CD4-positive, alpha-beta T cell treated with Interleukin-10 for 1 hour (primary cell): ENCODE data around the gene COMMD7.

Source experiments
- DNase-seq: peaks from one replicate; pipeline ENCODE4 v3.0.0-alpha.2; 2020

Gene COMMD7

DNA sequence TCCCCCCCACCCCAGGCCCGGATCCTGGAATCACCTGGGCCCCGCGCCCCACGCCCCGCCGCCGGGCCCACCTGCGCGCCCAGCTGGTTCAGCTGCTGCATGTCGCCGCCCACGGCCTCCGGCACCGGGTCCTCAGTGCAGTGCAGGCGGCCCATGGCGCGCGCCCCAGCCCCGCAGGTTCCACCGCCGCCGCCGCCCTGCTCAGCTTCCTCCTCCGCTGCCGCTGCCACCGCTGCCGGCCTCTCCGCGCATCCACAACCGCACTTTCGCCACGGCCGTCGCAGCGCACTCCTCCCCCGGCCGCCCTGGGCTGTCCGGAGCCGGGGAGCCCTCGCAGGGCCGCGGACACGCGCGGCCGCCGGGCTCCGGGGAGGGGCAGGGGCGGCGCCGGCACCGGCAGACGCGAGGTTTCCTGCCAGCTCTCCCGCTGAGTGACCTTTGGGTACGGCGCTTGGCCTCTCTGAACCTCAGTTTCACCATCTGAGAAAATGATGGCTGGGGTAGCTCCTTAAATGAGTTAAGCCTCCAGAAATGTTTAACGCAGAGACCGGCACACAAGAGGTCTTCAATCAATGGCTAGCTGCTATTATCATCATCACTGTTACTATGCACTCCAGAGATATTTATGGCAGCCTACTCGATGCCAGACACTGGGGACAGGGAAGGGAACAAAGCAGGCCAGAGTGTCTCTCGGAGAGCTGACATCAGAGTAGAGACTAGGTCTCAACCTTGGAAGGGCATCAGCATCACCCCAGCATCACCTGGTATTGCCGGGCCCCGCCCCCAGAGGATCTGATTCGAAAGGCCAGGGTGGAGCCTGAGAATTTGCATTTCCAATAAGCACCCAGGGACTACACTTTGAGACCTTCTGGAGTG, at the start of gene COMMD7:
Gene COMMD7, minus strand, starts transcription at position 231 of the 876 bp plus-strand sequence. Its CDS starts 76 bp downstream, at position 155.
- peak; percentile 76 for DNase-seq

DNA sequence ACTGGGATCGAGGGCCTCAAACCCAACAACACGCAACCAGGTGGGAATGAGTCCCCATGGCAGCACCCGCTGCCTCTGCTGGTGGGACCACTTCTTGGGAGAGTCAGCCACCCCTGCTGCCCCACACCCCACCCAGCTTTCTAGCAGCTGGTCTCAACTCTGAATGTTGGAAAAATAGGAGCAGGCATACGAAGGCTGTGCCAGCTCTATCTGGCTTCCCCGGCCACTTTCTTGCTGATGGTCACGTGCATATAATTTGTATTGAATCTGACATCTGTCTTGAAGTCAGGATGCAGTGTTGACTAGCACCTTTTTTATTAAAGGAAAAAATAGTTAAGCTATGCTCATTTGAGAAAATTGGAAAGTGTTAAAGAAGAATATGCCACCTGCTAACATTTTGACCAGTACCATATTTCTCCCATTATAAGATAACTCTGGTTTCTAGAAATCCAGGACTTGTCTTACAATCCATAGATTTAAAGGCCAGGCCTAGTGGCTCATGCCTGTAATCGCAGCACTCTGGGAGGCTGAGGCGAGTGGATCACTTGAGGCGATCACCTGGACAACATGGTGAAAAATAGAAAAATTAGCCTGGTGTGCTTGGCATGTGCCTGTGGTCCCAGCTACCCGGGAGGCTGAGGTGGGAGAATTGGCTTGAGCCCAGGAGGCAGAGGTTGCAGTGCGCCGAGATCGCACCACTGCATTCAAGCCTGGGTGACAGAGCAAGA, 49.6 kb upstream of the COMMD7 start:
- no peak for DNase-seq

GRCh38 chr20:32792316-32792715, 49.0 kb upstream of the COMMD7 start:
- peak; percentile 58 for DNase-seq

GRCh38 chr20:32790751-32791057, 47.4 kb upstream of the COMMD7 start:
- DNase-seq: no peak

DNA sequence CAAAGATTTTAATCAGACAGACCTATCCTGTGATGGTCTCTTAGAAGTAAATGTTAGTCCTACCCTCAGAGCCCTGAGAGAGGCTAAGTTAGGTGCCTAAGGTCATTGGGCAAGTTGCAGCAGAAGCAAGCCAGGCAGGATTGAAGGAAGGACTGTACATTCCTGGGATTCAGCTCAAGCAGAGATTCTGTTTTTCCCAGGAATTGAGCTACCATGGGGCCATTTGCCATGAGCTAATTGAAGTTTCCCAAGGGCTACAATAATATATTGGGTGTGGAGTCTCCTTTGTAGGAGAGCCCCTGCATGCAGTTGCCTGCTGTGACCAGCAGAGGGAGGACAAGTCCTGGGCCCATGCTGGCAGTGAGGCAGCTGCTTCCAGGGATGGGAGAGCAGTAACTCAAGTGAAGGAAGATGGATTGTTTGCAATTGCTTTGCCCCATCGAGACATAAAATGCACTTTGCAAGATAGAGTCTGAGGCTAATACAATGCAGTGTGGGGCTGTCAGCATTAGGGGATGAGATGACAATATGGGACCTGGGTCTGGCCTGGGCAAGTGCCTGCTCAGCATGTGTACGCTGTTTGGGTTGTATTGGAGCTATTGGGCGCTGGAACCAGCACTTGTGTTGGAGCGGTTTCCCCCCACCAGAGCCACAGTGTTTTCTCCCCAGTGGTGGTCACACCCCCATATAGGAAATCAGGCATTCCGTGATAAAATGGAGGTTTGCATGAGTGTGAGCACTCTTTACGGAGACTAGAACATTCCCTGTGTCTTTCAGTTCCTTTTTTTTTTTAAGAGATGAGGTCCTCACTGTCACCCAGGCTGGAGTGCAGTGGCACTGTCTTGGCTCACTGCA, 46.9 kb upstream of the COMMD7 start:
- peak; percentile 77 for DNase-seq

DNA sequence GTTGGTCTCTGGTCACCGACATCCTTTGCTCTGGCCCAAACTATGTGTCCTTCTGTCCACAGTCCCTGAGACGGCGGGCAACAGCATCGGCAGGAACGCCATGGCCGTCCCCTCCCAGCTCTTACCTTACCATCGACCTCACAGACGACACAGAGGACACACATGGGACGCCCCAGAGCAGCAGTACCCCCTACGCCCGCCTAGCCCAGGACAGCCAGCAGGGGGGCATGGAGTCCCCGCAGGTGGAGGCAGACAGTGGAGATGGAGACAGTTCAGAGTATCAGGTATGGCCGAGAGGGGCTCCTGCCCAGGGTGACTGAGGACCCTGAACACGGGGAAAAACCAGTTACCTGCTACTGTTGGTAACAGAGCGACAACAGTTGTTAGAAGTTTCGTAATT, 43.9 kb upstream of the COMMD7 start:
- no peak for DNase-seq

GRCh38 chr20:32786059-32786760, 42.9 kb upstream of the COMMD7 start:
- no peak for DNase-seq

GRCh38 chr20:32784369-32785080, 41.3 kb upstream of the COMMD7 start:
- no peak for DNase-seq

- no peak for DNase-seq
These were observed 37.7 kb upstream of the COMMD7 start for GRCh38 chr20:32780749-32781655.

GRCh38 chr20:32780278-32780677, 37.0 kb upstream of the COMMD7 start:
- no peak for DNase-seq

DNA sequence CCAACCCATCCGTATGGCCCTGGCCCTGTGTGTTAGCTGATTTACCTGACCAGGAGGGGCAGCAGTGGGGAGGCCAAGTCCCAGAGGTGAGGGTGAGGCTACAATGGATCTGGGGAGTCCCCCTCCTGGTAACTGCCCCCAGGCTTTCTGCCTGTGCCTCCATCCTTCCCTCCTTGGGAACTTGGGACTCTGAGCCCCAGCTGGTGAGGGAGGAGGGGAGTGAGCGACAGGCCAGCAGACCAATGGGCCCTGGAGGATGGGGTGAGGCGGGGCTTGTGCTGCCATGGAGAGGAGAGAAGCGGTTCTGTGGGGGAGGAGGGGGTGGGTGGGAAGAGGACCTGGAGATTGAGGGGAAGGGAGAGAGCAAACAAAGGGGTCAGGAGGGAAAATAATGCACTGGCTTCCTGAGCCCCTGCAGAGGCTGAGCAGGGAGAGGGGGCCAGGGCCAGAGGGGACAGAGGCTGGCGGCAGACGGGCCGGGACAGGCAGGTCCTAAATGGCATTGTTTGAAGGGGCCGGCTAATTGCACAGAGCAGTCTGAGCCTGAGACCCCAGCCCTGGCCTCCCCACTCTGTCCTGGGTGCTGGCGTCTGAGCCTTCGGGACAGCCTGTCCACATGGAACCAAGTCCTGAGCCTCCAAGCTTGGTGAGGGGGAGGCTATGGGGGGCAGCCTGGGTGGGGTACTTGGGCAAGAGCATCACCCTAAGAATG, 36.4 kb upstream of the COMMD7 start:
- no peak for DNase-seq

DNA sequence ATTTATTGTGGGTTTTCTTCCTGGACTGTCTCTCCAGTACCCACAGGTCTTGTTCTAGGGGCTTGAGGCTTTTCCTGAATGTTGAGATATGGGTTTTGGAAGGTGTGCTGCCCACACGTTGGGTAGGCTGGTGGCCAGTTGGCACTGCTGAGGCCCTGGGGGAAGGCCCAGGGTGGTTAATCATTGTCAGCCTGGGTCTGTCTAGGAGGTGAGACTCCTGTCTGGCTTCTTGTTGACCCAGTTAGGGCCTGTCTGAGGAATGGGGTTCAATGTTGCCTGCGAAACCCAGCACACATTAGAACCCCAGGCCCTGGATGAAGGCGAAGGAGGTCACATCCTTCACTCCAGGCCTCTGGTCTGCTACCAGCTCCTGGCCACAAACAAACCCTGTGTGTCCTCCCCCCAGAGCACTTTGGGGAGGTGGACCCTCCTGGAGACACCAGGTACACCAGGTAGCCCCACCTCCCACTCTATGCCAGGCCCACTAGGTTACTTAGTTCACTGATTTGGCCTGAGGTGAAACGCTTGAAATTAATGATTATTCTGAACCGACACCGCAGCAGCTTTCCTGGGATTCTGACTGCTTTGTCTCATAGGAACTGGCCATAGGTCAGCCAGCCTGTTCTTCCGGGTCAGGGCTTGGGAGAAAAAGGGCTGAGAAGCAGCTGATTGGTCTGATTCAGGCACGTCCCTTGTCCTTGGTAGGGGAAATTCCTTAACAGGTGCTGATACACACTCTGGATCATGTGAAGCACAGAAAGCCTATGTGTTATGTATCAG, 34.1 kb upstream of the COMMD7 start:
- no peak for DNase-seq

DNA sequence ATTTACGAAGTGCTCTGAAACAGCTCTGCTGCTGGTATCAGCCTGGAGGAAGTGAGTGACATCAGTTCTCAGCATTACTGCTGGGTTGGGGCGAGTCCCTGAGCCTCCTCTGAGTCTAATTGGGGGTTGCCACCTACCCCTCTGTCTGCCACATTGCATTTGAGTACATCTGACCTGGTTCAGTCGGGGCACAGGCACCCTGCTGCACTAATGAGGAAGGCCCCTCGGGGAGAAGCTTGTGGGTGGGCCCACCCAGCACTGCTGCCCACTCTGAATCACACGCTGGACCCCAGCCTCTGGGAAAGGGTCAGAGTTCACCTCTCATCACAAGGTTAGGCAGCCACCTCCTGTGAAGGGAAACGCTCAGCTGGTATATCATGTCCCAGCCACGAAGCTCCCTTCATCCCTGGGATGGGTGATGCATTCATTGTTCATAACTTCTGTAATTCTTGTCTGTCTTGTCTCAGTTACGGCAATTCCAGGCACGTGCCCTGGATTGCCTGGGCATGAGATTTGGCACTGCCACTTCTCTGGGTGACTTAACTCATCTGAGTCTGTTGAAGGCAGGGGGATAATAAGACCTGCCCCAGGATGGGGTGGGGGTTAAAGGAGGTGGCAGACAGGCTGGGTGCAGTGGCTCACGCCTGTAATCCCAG, 32.2 kb upstream of the COMMD7 start:
- no peak for DNase-seq

DNA sequence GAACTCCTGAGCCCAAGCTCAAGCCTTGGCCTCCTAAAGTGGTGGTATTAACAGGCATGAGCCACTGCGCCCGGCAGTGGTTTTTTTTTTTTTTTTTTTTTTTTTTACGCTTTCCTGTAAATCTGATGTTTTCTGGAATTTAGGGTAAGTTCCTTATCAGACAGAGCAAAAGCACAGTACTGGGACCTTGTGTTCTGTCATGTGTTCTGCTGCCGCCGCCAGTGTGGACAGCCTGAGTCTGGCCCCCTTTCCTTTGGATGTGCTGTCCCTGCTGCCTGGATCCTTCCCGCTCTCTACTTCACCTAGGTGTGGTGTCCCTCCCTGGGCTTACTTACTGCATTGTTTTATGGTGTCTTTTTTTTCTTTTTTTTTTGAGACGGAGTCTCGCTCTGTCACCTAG, 30.6 kb upstream of the COMMD7 start:
- DNase-seq: no peak

GRCh38 chr20:32773223-32773622, 30.0 kb upstream of the COMMD7 start:
- DNase-seq: no peak

- DNase-seq: no peak
These were observed 28.8 kb upstream of the COMMD7 start for GRCh38 chr20:32772046-32772445.

DNA sequence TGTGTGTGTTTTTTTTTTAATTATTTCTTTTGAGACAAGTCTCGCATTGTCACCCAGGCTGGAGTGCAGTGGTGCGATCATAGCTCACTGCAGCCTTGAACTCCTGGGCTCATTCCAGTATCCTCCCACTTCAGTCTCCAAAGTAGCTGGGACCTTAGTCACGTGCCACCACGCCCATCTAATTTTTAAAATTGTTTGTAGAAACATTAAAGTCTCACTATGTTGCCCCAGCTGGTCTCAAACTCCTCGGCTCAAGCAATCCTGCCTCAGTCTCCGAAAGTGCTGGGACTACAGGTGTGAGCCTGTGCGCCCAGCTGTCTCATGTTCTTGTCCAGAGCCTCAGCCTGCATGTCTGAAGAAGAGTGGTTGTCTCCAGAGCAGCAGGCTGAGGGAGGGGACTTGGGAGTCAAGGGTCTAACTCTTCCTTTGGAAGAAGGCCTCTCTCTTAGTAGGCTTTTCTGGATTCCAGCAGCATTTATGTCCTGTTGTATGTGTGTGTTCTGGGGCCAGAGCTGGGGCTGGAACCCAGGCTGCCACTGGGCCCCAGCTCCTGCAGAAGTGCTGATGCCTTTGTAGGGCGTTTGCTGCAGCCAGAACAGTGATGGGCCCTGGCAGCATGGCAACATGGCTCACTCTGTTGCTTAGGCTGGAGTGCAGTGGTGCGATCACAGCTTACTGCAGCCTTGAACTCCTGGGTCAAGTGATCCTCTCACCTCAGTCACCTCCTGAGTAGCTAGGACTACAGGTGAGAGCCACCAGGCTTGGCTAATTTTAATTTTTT, 24.3 kb upstream of the COMMD7 start:
- DNase-seq: no peak
